Measurements from ENCODE around the gene CTNNA3. TPM values are rescaled to one million over a fixed set of nuclear protein-coding genes. Genes with fewer than 3 reads are reported as not detected.

CTNNA3 gene
- total and polyA plus RNA-seq, 12 donors = 2.0 to 213 (median 171) TPM

DNA sequence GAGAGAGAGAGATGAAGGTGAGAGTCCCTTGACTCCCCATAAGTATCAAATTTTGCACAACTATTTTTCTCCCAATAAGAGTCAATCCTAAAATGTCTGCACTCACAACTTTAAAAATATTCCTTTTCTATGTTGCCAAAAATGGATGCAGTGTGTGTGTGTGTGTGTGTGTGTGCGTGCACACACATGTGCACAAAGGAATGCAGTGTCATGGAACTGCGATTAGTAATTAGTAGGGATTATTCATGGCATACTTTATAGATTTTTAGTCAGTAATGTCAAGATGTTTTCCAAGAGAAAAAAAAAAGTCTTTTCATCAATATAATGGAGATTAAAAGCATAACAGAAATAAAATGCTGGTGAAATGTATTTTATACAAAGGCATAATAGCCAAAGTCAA, 949.3 kb downstream of the CTNNA3 start:
- no peak for DNase-seq
- Histone ChIP-seq H3K4me3 (no peak overlapping the region), H3K27me3 (no peaks in the 10 kb centered on the region), H3K36me3 (no peaks in the 10 kb centered on the region), H3K9me3 (no peaks in the 10 kb centered on the region), H3K27ac (no peak overlapping the region), H3K4me1 (no peaks in the 10 kb centered on the region)
- intact Hi-C loops (cut with DNase I) = no loop called here
- no peak for ATAC-seq
- 83 to 84% methylated on average over 2 of the region's 2 CpGs for WGBS, 2 donors
- TF ChIP-seq CTCF (IDR thresholded peaks at IDR 0.05) = no peak

GRCh38 chr10:66746246-66746645, 949.7 kb downstream of the CTNNA3 start:
- no peak for DNase-seq
- intact Hi-C loops (cut with DNase I) = no loop called here
- Histone ChIP-seq H3K9me3 (no peaks in the 10 kb centered on the region), H3K4me3 (no peak overlapping the region), H3K4me1 (no peaks in the 10 kb centered on the region), H3K36me3 (no peaks in the 10 kb centered on the region), H3K27ac (no peak overlapping the region), H3K27me3 (no peaks in the 10 kb centered on the region)
- TF ChIP-seq CTCF (IDR thresholded peaks at IDR 0.05) = no peak
- no peak for ATAC-seq

DNA sequence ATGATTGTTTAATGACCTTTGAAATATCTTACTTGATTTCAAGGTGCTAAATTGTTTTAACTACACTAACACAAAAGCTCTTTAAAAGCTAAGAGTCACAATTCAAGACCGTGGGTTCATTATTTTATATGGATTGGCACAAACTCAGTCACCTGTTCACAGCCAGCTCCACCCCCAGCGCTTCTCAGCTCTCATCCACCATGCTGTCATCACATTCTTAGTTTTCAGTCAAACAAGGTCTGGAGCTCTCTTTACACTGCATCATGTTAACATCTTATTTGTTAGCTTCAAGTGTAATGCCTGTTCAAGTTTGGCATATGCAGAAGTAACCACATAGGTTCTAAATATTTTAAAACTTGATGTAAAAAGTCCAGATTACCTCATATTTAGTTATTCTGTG, 951.1 kb downstream of the CTNNA3 start:
- H3K27ac ChIP-seq = no peak overlapping the region

GRCh38 chr10:66737241-66737640, 958.8 kb downstream of the CTNNA3 start:
- TF ChIP-seq CTCF (IDR thresholded peaks at IDR 0.05) = no peak
- H3K27me3 ChIP-seq = no peaks in the 10 kb centered on the region
- no peak for DNase-seq
- H3K4me1 ChIP-seq = no peaks in the 10 kb centered on the region
- no peaks in the 10 kb centered on the region for H3K36me3 ChIP-seq
- intact Hi-C loops (cut with DNase I) = no loop called here
- H3K4me3 ChIP-seq = no peak overlapping the region
- no peaks in the 10 kb centered on the region for H3K9me3 ChIP-seq
- WGBS, 2 donors = 87 to 96% methylated on average over 2 of the region's 2 CpGs
- ATAC-seq = no peak
- H3K27ac ChIP-seq = no peak overlapping the region

More for the DNA sequence above, 951.1 kb downstream of the CTNNA3 start:
- DNase-seq (no peak), ATAC-seq (no peak)
- H3K4me3 ChIP-seq = no peak overlapping the region
- 41 to 55% methylated on average over 2 of the region's 2 CpGs for WGBS, 2 donors
- no peaks in the 10 kb centered on the region for H3K4me1 ChIP-seq
- H3K27me3 ChIP-seq = no peaks in the 10 kb centered on the region
- H3K9me3 ChIP-seq = no peaks in the 10 kb centered on the region
- no peaks in the 10 kb centered on the region for H3K36me3 ChIP-seq
- intact Hi-C loops (cut with DNase I) = no loop called here
- TF ChIP-seq CTCF (IDR thresholded peaks at IDR 0.05) = no peak
